H9 (cell line): ENCODE measurements around the gene RAB14. TPM values are rescaled to one million over a fixed set of nuclear protein-coding genes. Genes with fewer than 3 reads are reported as not detected.

Experiments
- DNase-seq: peaks from one replicate; pipeline ENCODE4 v3.0.0-alpha.2; 2017
- H2AFZ ChIP-seq: one replicate; pipeline ENCODE4 v1.6.1; 2013; ENCODE audit warnings: mild to moderate bottlenecking, low read length, control low read depth, moderate library complexity
- H2AK5ac ChIP-seq: 2 replicates; pipeline ENCODE4 v1.6.1; 2013; ENCODE audit warnings: low read length, control low read depth, mixed read lengths; ENCODE audit not compliant: insufficient read length
- H2BK120ac ChIP-seq: one replicate; pipeline ENCODE4 v1.6.1; 2013; ENCODE audit warnings: low read depth, mild to moderate bottlenecking, low read length, control low read depth, inconsistent platforms; ENCODE audit not compliant: poor library complexity, severe bottlenecking
- H2BK12ac ChIP-seq: 2 replicates; pipeline ENCODE4 v1.6.1; 2013; ENCODE audit warnings: low read length, control low read depth, mixed read lengths, low read depth; ENCODE audit not compliant: insufficient read length
- H2BK15ac ChIP-seq: 2 replicates; pipeline ENCODE4 v1.6.1; 2013; ENCODE audit warnings: low read depth, low read length, control low read depth
- H2BK20ac ChIP-seq: one replicate; pipeline ENCODE4 v1.6.1; 2013; ENCODE audit warnings: low read depth, mild to moderate bottlenecking, low read length, control low read depth, inconsistent platforms; ENCODE audit not compliant: poor library complexity, severe bottlenecking
- H2BK5ac ChIP-seq: 2 replicates; pipeline ENCODE4 v1.6.1; 2013; ENCODE audit warnings: low read length, control low read depth, mixed read lengths; ENCODE audit not compliant: insufficient read length
- H3K14ac ChIP-seq: 2 replicates; pipeline ENCODE4 v1.6.1; 2013; ENCODE audit warnings: low read length, control low read depth; ENCODE audit not compliant: insufficient read depth
- H3K18ac ChIP-seq: 2 replicates; pipeline ENCODE4 v1.6.1; 2013; ENCODE audit warnings: low read depth, mild to moderate bottlenecking, mixed read lengths, low read length, control low read depth; ENCODE audit not compliant: insufficient read length
- H3K23ac ChIP-seq: 2 replicates; pipeline ENCODE4 v1.6.1; 2013; ENCODE audit warnings: low read length, control low read depth, mixed read lengths, low read depth; ENCODE audit not compliant: insufficient read length
- H3K23me2 ChIP-seq: 2 replicates; pipeline ENCODE4 v1.6.1; 2013; ENCODE audit warnings: low read depth, mild to moderate bottlenecking, mixed read lengths, low read length, control low read depth; ENCODE audit not compliant: insufficient read length, poor library complexity, severe bottlenecking
- H3K27ac ChIP-seq: 2 replicates; pipeline ENCODE4 v1.5.1; 2013; ENCODE audit warnings: low read length, control low read depth, mixed read lengths, low read depth; ENCODE audit not compliant: insufficient read length
- H3K27me3 ChIP-seq: 2 replicates; pipeline ENCODE4 v1.6.1; 2013; ENCODE audit warnings: low read length, control low read depth, inconsistent platforms; ENCODE audit not compliant: insufficient read depth
- H3K4ac ChIP-seq: 2 replicates; pipeline ENCODE4 v1.6.1; 2013; ENCODE audit warnings: low read depth, mild to moderate bottlenecking, control low read depth, inconsistent platforms, low read length, moderate library complexity
- H3K4me1 ChIP-seq: 2 replicates; pipeline ENCODE4 v1.6.1; 2013; ENCODE audit warnings: low read length, control low read depth, inconsistent platforms; ENCODE audit not compliant: insufficient read depth
- H3K4me2 ChIP-seq: 2 replicates; pipeline ENCODE4 v1.6.1; 2013; ENCODE audit warnings: low read length, control low read depth, mixed read lengths; ENCODE audit not compliant: insufficient read length, insufficient read depth
- H3K56ac ChIP-seq: 2 replicates; pipeline ENCODE4 v1.6.1; 2013; ENCODE audit warnings: low read depth, mild to moderate bottlenecking, mixed read lengths, low read length, control low read depth; ENCODE audit not compliant: insufficient read length
- H3K79me1 ChIP-seq: 2 replicates; pipeline ENCODE4 v1.6.1; 2013; ENCODE audit warnings: low read depth, mild to moderate bottlenecking, moderate library complexity, low read length, control low read depth, inconsistent platforms; ENCODE audit not compliant: insufficient read depth, poor library complexity, severe bottlenecking
- H3K79me2 ChIP-seq: 2 replicates; pipeline ENCODE4 v1.6.1; 2013; ENCODE audit warnings: low read length, control low read depth, inconsistent platforms; ENCODE audit not compliant: insufficient read depth
- H3K9ac ChIP-seq: 2 replicates; pipeline ENCODE4 v1.6.1; 2013; ENCODE audit warnings: low read length, control low read depth, mixed read lengths; ENCODE audit not compliant: insufficient read length; ENCODE audit errors: extremely low read depth
- H3K9me3 ChIP-seq: one replicate; pipeline ENCODE4 v1.6.1; 2013; ENCODE audit warnings: low read depth, low read length, inconsistent platforms; ENCODE audit not compliant: control insufficient read depth
- H3T11ph ChIP-seq: one replicate; pipeline ENCODE4 v1.6.1; 2013; ENCODE audit warnings: mild to moderate bottlenecking, low read length, control low read depth, inconsistent platforms
- H4K20me1 ChIP-seq: one replicate; pipeline ENCODE4 v1.6.1; 2013; ENCODE audit not compliant: control insufficient read depth, insufficient read length, insufficient read depth
- H4K5ac ChIP-seq: 2 replicates; pipeline ENCODE4 v1.6.1; 2013; ENCODE audit warnings: low read depth, mild to moderate bottlenecking, mixed read lengths, low read length, control low read depth; ENCODE audit not compliant: insufficient read length
- H4K8ac ChIP-seq: replicated peaks from 2 replicates; pipeline ENCODE4 v1.6.1; 2013; ENCODE audit warnings: low read length, control low read depth, mixed read lengths, low read depth; ENCODE audit not compliant: insufficient read length
- H4K91ac ChIP-seq: 2 replicates; pipeline ENCODE4 v1.6.1; 2013; ENCODE audit warnings: low read depth, mild to moderate bottlenecking, moderate library complexity, mixed read lengths, low read length, control low read depth; ENCODE audit not compliant: insufficient read length
- H3K27ac Mint-ChIP-seq, 3 experiments: 2 replicates in 2 of 3; 3 replicates in 1 of 3; pipeline ENCODE4 v1.8.0; 2020 to 2021; ENCODE audit warnings: mixed read lengths in 3 of 3, mild to moderate bottlenecking in 1 of 3, moderate library complexity in 1 of 3
- H3K27me3 Mint-ChIP-seq: 2 replicates; pipeline ENCODE4 v1.8.0; 2021; ENCODE audit warnings: low read depth, mild to moderate bottlenecking, moderate library complexity, mixed read lengths
- H3K36me3 Mint-ChIP-seq, 3 experiments: 2 replicates in 2 of 3; 3 replicates in 1 of 3; pipeline ENCODE4 v1.8.0; 2020 to 2021; ENCODE audit warnings: low read depth in 3 of 3, mixed read lengths in 3 of 3; ENCODE audit not compliant: insufficient read depth in 1 of 3
- H3K4me1 Mint-ChIP-seq, 2 experiments: 2 replicates each; pipeline ENCODE4 v1.8.0; 2020; ENCODE audit warnings: mixed read lengths in 2 of 2
- H3K4me3 Mint-ChIP-seq, 2 experiments: 2 replicates in 1 of 2; 3 replicates in 1 of 2; pipeline ENCODE4 v1.8.0; 2020 to 2021; ENCODE audit warnings: mild to moderate bottlenecking in 2 of 2, mixed read lengths in 2 of 2, moderate library complexity in 1 of 2
- H3K9me3 Mint-ChIP-seq, 2 experiments: 2 replicates in 1 of 2; 3 replicates in 1 of 2; pipeline ENCODE4 v1.8.0; 2020; ENCODE audit warnings: mild to moderate bottlenecking in 2 of 2, mixed read lengths in 2 of 2, moderate library complexity in 1 of 2
- CTCF ChIP-seq: fragments of 200-600 bp; sonication (generic); conservative IDR thresholded peaks from 3 replicates; pipeline ENCODE4 v1.8.0; 2021; ENCODE audit warnings: antibody characterized with exemption, mild to moderate bottlenecking
- WGBS: extraction: QIAGEN DNeasy Blood & Tissue Kit; methylation state at CpG from one replicate; pipeline ENCODE4 v1.1.7; 2013; ENCODE audit warnings: missing lambda C conversion rate, low lambda C conversion rate, mixed read lengths; ENCODE audit not compliant: insufficient read length; ENCODE audit errors: extremely low coverage; 5-methylcytosine and 5-hydroxymethylcytosine counted together
- total RNA-seq: library from RNA; stranded (reverse); gene quantifications from 2 replicates; pipeline ENCODE4 v1.2.1, GENCODE V29; 2021

The RAB14 gene
- total RNA-seq, 1 experiment from 2014 or later: 33.6 TPM

- no CpG with 5 or more reads among the region's 3 CpGs for WGBS
- no peaks in the 10 kb centered on the region for H3K9me3 Mint-ChIP-seq
These were observed 62.7 kb downstream of the RAB14 start for GRCh38 chr9:121138973-121139372.

More at GRCh38 chr9:121138973-121139372, 62.7 kb downstream of the RAB14 start:
- no peak overlapping the region for H2BK12ac ChIP-seq
- no peak overlapping the region for H4K5ac ChIP-seq
- no peaks in the 10 kb centered on the region for H3K4me1 ChIP-seq
- H3K9ac ChIP-seq: no peak overlapping the region
- no peaks in the 10 kb centered on the region for H3K27me3 ChIP-seq
- H2BK20ac ChIP-seq: no peak overlapping the region
- H3K23ac ChIP-seq: no peak overlapping the region
- H3K27ac Mint-ChIP-seq: no peak overlapping the region
- peaks cover 7 to 22% (median 19%) of the 10 kb centered on the region in 3 experiments; a peak in 6 of 7 replicates for H3K36me3 Mint-ChIP-seq
- no peaks in the 10 kb centered on the region for H3K27me3 Mint-ChIP-seq
- no peak overlapping the region for H2BK120ac ChIP-seq
- no peak overlapping the region for H4K8ac ChIP-seq
- H2AFZ ChIP-seq: no peak overlapping the region
- peaks cover 15 to 21% of the 10 kb centered on the region in 2 experiments for H3K4me1 Mint-ChIP-seq
- H2BK15ac ChIP-seq: no peak overlapping the region
- H4K20me1 ChIP-seq: no peaks in the 10 kb centered on the region
- no peak for TF ChIP-seq CTCF
- no peak overlapping the region for H3K14ac ChIP-seq
- no peak overlapping the region for H3K56ac ChIP-seq
- no peaks in the 10 kb centered on the region for H3K23me2 ChIP-seq
- no peaks in the 10 kb centered on the region for H3K9me3 ChIP-seq
- no peak overlapping the region for H4K91ac ChIP-seq
- H3K79me1 ChIP-seq: no peaks in the 10 kb centered on the region
- no peaks in the 10 kb centered on the region for H3K79me2 ChIP-seq
- DNase-seq: no peak
- H3K27ac ChIP-seq: no peak overlapping the region
- H3K18ac ChIP-seq: no peak overlapping the region
- H2BK5ac ChIP-seq: no peak overlapping the region
- H3T11ph ChIP-seq: no peak overlapping the region
- no peak overlapping the region for H3K4me2 ChIP-seq
- no peak overlapping the region for H3K4me3 Mint-ChIP-seq
- no peak overlapping the region for H3K4ac ChIP-seq
- no peak overlapping the region for H2AK5ac ChIP-seq
